ENCODE data around the gene BACE1-AS. TPM values are rescaled to one million over a fixed set of nuclear protein-coding genes. Genes with fewer than 3 reads are reported as not detected.

BACE1-AS gene
- total RNA-seq, 4 donors from 2014 or later, result 7.5 to 12.1 (median 8.0) TPM

DNA sequence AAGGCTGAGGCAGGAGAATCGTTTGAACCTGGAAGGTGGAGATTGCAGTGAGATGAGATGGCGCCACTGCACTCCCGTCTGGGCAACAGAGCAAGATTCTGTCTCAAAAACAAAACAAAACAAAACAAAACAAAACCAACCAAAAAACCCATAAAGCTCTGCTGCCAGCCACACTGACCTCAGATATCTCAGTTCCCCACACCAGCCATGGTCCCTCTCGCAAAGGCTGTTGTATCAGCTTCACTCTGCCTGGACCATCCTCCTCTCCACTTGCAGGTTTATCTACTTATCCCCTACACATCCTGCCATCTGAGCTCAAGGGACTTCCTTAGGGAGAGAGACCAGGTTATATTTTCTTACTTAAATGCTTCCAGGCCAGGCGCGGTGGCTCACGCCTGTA, 11.1 kb downstream of the BACE1-AS start:
- TF ChIP-seq, protein P1, sequence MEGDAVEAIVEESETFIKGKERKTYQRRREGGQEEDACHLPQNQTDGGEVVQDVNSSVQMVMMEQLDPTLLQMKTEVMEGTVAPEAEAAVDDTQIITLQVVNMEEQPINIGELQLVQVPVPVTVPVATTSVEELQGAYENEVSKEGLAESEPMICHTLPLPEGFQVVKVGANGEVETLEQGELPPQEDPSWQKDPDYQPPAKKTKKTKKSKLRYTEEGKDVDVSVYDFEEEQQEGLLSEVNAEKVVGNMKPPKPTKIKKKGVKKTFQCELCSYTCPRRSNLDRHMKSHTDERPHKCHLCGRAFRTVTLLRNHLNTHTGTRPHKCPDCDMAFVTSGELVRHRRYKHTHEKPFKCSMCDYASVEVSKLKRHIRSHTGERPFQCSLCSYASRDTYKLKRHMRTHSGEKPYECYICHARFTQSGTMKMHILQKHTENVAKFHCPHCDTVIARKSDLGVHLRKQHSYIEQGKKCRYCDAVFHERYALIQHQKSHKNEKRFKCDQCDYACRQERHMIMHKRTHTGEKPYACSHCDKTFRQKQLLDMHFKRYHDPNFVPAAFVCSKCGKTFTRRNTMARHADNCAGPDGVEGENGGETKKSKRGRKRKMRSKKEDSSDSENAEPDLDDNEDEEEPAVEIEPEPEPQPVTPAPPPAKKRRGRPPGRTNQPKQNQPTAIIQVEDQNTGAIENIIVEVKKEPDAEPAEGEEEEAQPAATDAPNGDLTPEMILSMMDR (IDR thresholded peaks at IDR 0.05; ENCODE audit: low read depth), result no peak

DNA sequence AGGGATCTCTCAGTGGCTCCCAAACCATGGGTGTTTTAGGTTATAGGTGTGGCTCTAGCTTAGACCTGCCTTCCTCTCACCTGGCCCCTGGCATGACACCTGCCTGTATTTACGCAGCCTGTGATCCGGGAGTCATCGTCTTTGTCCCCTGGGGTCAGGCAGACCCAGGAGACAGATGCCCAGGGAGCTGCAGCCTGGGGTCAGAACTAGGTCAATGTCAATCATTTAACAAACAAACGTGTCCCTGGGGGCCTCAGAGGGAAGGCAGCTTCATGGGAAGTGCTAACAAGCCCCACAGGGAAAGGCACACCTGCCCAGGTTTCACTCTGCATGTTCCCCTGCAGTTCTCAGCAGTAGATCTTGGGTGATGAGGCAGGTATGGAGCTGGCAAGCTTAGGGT, 12.0 kb downstream of the BACE1-AS start:
- TF ChIP-seq, protein P1 (IDR thresholded peaks at IDR 0.05; ENCODE audit: low read depth), result no peak

- TF ChIP-seq, protein P1 (IDR thresholded peaks at IDR 0.05; ENCODE audit: low read depth), result no peak
Observed at GRCh38 chr11:117303646-117304315, 12.6 kb downstream of the BACE1-AS start.

- TF ChIP-seq, protein P1 (IDR thresholded peaks at IDR 0.05; ENCODE audit: low read depth), result no peak
Observed at GRCh38 chr11:117305145-117305544, 14.0 kb downstream of the BACE1-AS start.

GRCh38 chr11:117309310-117309709, 18.2 kb downstream of the BACE1-AS start:
- TF ChIP-seq, protein P1 (IDR thresholded peaks at IDR 0.05; ENCODE audit: low read depth), result no peak

- TF ChIP-seq, protein P1 (IDR thresholded peaks at IDR 0.05; ENCODE audit: low read depth), result no peak
Observed at GRCh38 chr11:117313091-117313490, 21.9 kb downstream of the BACE1-AS start.

DNA sequence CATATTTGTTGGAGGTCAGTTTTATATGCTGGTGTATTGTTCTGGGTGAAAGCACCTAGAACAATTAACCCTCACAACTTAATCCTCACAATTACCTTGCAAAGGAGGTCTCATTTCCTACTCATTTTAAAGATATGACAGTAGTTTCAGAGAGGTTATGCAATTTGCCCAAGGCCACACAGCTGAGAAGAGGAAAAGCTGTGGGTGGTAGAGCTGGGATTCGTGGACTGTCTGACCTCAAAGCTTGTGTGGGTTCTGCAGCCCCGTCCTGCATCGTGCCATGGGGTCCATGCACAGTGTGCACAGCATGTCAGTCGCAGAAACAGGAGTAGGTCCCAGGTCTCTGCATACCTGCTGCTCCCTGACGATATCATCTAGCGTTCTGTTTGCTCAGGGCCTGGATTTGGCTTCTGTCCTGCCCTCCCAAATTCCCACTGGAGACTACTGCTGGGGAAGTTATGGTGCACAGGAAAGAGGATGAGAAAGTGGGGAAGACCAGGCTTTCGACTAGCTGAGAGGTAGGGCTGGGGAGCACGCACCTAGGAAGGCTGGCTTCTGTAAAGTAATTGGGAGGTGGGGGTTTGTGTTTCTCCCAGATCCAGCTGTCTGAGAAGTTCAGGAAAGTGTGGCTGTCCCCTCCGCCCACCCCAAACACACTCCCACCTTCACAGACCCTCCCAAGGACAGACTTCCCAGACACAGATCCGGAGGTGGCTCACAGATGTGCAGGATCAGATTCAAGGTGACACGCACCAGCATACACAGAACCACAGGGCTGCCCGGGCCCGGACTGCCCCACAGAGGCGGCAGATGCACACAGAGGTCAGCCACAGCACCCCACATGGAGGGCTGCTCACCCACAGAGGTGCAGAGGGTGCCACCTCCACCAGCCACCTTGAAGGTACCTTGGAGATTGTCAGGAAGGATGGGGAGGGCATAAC, 23.0 kb downstream of the BACE1-AS start:
- TF ChIP-seq, protein P1 (IDR thresholded peaks at IDR 0.05; ENCODE audit: low read depth), result no peak
